C4-2B (cell line): ENCODE results near the gene MAP3K14.

ENCODE experiments used
- CTCF ChIP-seq: fragments of 450-650 bp; conservative IDR thresholded peaks from 2 replicates; pipeline ENCODE4 v1.5.1; 2017; ENCODE audit warnings: mild to moderate bottlenecking
- ZFX ChIP-seq: fragments of 450-650 bp; IDR thresholded peaks from 2 replicates; pipeline ENCODE4 v1.6.1; 2017

GRCh38 chr17:45243750-45244149, 73.1 kb downstream of the MAP3K14 start:
- TF ChIP-seq CTCF (no peak), ZFX (no peak)
